Stimulated activated naive CD4-positive, alpha-beta T cell treated with Interleukin-2 at 50 U/mL for 16 hours (primary cell): ENCODE measurements around the gene PDE7B.
A peak's percentile ranks its signal among the peaks of the same experiment; 100 is the strongest.
"Not testable (repeated sequence)": the region's sequence is repeated elsewhere in the genome, so short reads cannot be mapped to it uniquely, and the experiment has no call there.

Experiments used
- DNase-seq: peaks from one replicate; lab custom pipeline; 2025; lab: John Stamatoyannopoulos, UW

The PDE7B gene

GRCh38 chr6:135850882-135851281 lies 619 bp upstream of the PDE7B start:
- DNase-seq = no peak

- DNase-seq = no peak
Observed at GRCh38 chr6:135852746-135853145, 1.2 kb downstream of the PDE7B start.

- DNase-seq = no peak
Observed at GRCh38 chr6:135853227-135853626, 1.7 kb downstream of the PDE7B start.

GRCh38 chr6:135853986-135854385 lies 2.5 kb downstream of the PDE7B start:
- no peak for DNase-seq

GRCh38 chr6:135854799-135855198 lies 3.3 kb downstream of the PDE7B start:
- no peak for DNase-seq

GRCh38 chr6:135858931-135859330 lies 7.4 kb downstream of the PDE7B start:
- DNase-seq = no peak

GRCh38 chr6:135860361-135860760 lies 8.9 kb downstream of the PDE7B start:
- no peak for DNase-seq

GRCh38 chr6:135861189-135861588 lies 9.7 kb downstream of the PDE7B start:
- no peak for DNase-seq

GRCh38 chr6:135864929-135865328 lies 13.4 kb downstream of the PDE7B start:
- not testable (repeated sequence) for DNase-seq

GRCh38 chr6:135866445-135867123 lies 15.1 kb downstream of the PDE7B start:
- DNase-seq = no peak

GRCh38 chr6:135867332-135867731 lies 15.8 kb downstream of the PDE7B start:
- no peak for DNase-seq

- no peak for DNase-seq
Observed at GRCh38 chr6:135869857-135870256, 18.4 kb downstream of the PDE7B start.

- DNase-seq = no peak
Observed at GRCh38 chr6:135870722-135871121, 19.2 kb downstream of the PDE7B start.

GRCh38 chr6:135871296-135871695 lies 19.8 kb downstream of the PDE7B start:
- DNase-seq = no peak

GRCh38 chr6:135871878-135872277 lies 20.4 kb downstream of the PDE7B start:
- no peak for DNase-seq

- DNase-seq = no peak
Observed at GRCh38 chr6:135875446-135875845, 23.9 kb downstream of the PDE7B start.

- DNase-seq = no peak
Observed at GRCh38 chr6:135876058-135876457, 24.6 kb downstream of the PDE7B start.

GRCh38 chr6:135877666-135878065 lies 26.2 kb downstream of the PDE7B start:
- no peak for DNase-seq

GRCh38 chr6:135880066-135880972 lies 28.8 kb downstream of the PDE7B start:
- peak; percentile 25 for DNase-seq

- no peak for DNase-seq
Observed at GRCh38 chr6:135883045-135883444, 31.5 kb downstream of the PDE7B start.

- DNase-seq = no peak
Observed at GRCh38 chr6:135883536-135883935, 32.0 kb downstream of the PDE7B start.

- DNase-seq = no peak
Observed at GRCh38 chr6:135884136-135884535, 32.6 kb downstream of the PDE7B start.

- no peak for DNase-seq
Observed at GRCh38 chr6:135887069-135887468, 35.6 kb downstream of the PDE7B start.
